Suprapubic skin (tissue), 4 donors: Measurements from ENCODE around the gene PTPRN2. TPM values are rescaled to one million over a fixed set of nuclear protein-coding genes. Genes with fewer than 3 reads are reported as not detected.
"Not testable (repeated sequence)": the region's sequence is repeated elsewhere in the genome, so short reads cannot be mapped to it uniquely, and the experiment has no call there.

Experiments
- DNase-seq, 2 donors: peaks; one replicate each; pipeline ENCODE4 v3.0.0-alpha.2; 2019; ENCODE audit warnings: low spot score in 2 of 2
- H3K27ac ChIP-seq: fragments of 200-600 bp; sonication (generic); one replicate; pipeline ENCODE4 v1.5.1; 2019
- H3K27me3 ChIP-seq: fragments of 200-600 bp; sonication (generic); one replicate; pipeline ENCODE4 v1.5.1; 2019
- H3K36me3 ChIP-seq: fragments of 200-600 bp; sonication (generic); one replicate; pipeline ENCODE4 v1.5.1; 2019
- H3K4me1 ChIP-seq: fragments of 200-600 bp; sonication (generic); one replicate; pipeline ENCODE4 v1.5.1; 2019
- H3K4me3 ChIP-seq: fragments of 200-600 bp; sonication (generic); one replicate; pipeline ENCODE4 v1.5.1; 2019; ENCODE audit warnings: mild to moderate bottlenecking
- H3K9me3 ChIP-seq: fragments of 200-600 bp; sonication (generic); one replicate; pipeline ENCODE4 v1.5.1; 2019
- CTCF ChIP-seq, 2 donors: fragments of 200-600 bp in 1 of 2; fragments of 450-650 bp in 1 of 2; sonication (generic) in 1 of 2; IDR thresholded peaks; one replicate each; pipeline ENCODE4 v1.5.1; 2016 to 2019; ENCODE audit warnings: antibody characterized with exemption in 2 of 2, mild to moderate bottlenecking in 1 of 2, moderate library complexity in 1 of 2
- EP300 ChIP-seq: sonication (generic); formaldehyde crosslinking; IDR thresholded peaks from one replicate; pipeline ENCODE4 v1.6.1; 2017; ENCODE audit warnings: antibody characterized with exemption
- POLR2A ChIP-seq, 2 donors: fragments of 450-650 bp; IDR thresholded peaks; one replicate each; pipeline ENCODE4 v1.6.1; 2017; ENCODE audit warnings: antibody characterized with exemption in 2 of 2, mild to moderate bottlenecking in 2 of 2, moderate library complexity in 2 of 2
- POLR2AphosphoS5 ChIP-seq, 3 donors: sonication (generic); formaldehyde crosslinking; IDR thresholded peaks; one replicate each; pipeline ENCODE4 v1.6.1; 2017; ENCODE audit warnings: antibody characterized with exemption in 3 of 3
- WGBS: methylation state at CpG from one replicate; pipeline ENCODE4 v1.1.5; 2018; 5-methylcytosine and 5-hydroxymethylcytosine counted together
- total RNA-seq, 4 donors: library from RNA; depleted of rRNA; stranded (reverse); fragments of >200 nt; gene quantifications; one replicate each; pipeline ENCODE4 v1.1.0, GENCODE V29; 2016

PTPRN2 gene
- total RNA-seq, 4 donors from 2014 or later = 0.23 to 1.8 (median 1.3) TPM

- peaks cover 4% of the 10 kb centered on the region for H3K27me3 ChIP-seq
- H3K36me3 ChIP-seq = no peaks in the 10 kb centered on the region
- WGBS = 92% methylated on average over 10 of the region's 14 CpGs
- H3K4me1 ChIP-seq = no peaks in the 10 kb centered on the region
- TF ChIP-seq CTCF (IDR thresholded peaks at IDR 0.05) (no peak), POLR2A (IDR thresholded peaks at IDR 0.05) (no peak), POLR2AphosphoS5 (IDR thresholded peaks at IDR 0.05) (no peak), EP300 (no peak)
- H3K27ac ChIP-seq = no peak overlapping the region
- DNase-seq = no peak
- H3K9me3 ChIP-seq = no peaks in the 10 kb centered on the region
- H3K4me3 ChIP-seq = no peak overlapping the region
These were observed 994.1 kb downstream of the PTPRN2 start for GRCh38 chr7:157593541-157593940.

GRCh38 chr7:157592636-157593320 is 994.8 kb downstream of the PTPRN2 start:
- H3K4me3 ChIP-seq, H3K27ac ChIP-seq, H3K9me3 ChIP-seq, H3K4me1 ChIP-seq, H3K36me3 ChIP-seq, DNase-seq: not testable (repeated sequence)
- WGBS = 90% methylated on average over 31 of the region's 31 CpGs
- H3K27me3 ChIP-seq = peaks cover 11% of the 10 kb centered on the region

GRCh38 chr7:157590526-157590925 is 997.1 kb downstream of the PTPRN2 start:
- peaks cover 19% of the 10 kb centered on the region for H3K27me3 ChIP-seq
- H3K4me1 ChIP-seq = no peaks in the 10 kb centered on the region
- H3K27ac ChIP-seq = no peak overlapping the region
- no peak for DNase-seq
- 75% methylated on average over 5 of the region's 13 CpGs for WGBS
- H3K36me3 ChIP-seq = no peaks in the 10 kb centered on the region
- TF ChIP-seq EP300 (no peak), CTCF (IDR thresholded peaks at IDR 0.05) (no peak), POLR2AphosphoS5 (IDR thresholded peaks at IDR 0.05) (no peak), POLR2A (IDR thresholded peaks at IDR 0.05) (no peak)
- H3K9me3 ChIP-seq = no peaks in the 10 kb centered on the region
- H3K4me3 ChIP-seq = no peak overlapping the region

GRCh38 chr7:157589680-157590079 is 997.9 kb downstream of the PTPRN2 start:
- Histone ChIP-seq H3K4me3 (no peak overlapping the region), H3K4me1 (no peaks in the 10 kb centered on the region), H3K27ac (no peak overlapping the region), H3K9me3 (no peaks in the 10 kb centered on the region), H3K36me3 (no peaks in the 10 kb centered on the region), H3K27me3 (peaks cover 26% of the 10 kb centered on the region)
- no peak for DNase-seq
- TF ChIP-seq POLR2AphosphoS5 (IDR thresholded peaks at IDR 0.05) = no peak
- no peak for TF ChIP-seq CTCF (IDR thresholded peaks at IDR 0.05)
- TF ChIP-seq POLR2A (IDR thresholded peaks at IDR 0.05) = no peak
- TF ChIP-seq EP300 = no peak
- WGBS = 70% methylated on average over 11 of the region's 11 CpGs

GRCh38 chr7:157587805-157588560 is 999.6 kb downstream of the PTPRN2 start:
- Histone ChIP-seq H3K27ac (no peak overlapping the region), H3K36me3 (no peaks in the 10 kb centered on the region), H3K4me1 (no peaks in the 10 kb centered on the region), H3K27me3 (peaks cover 28% of the 10 kb centered on the region), H3K9me3 (no peaks in the 10 kb centered on the region), H3K4me3 (no peak overlapping the region)
- DNase-seq = no peak
- WGBS = 51% methylated on average over 17 of the region's 34 CpGs
- TF ChIP-seq POLR2AphosphoS5 (IDR thresholded peaks at IDR 0.05) (no peak), CTCF (IDR thresholded peaks at IDR 0.05) (no peak), EP300 (no peak), POLR2A (IDR thresholded peaks at IDR 0.05) (no peak)
